IMR-90 (cell line): Measurements from ENCODE around the gene TBX15. TPM values are rescaled to one million over a fixed set of nuclear protein-coding genes. Genes with fewer than 3 reads are reported as not detected.

Experiments used
- ATAC-seq: fragments of 200-7000 bp; cut with Tn5 transposase; 2 replicates; pipeline ENCODE4 v1.9.1; 2020; ENCODE audit warnings: low read depth, mild to moderate bottlenecking, moderate library complexity
- BruUV-seq: library from RNA; stranded (reverse); fragments of 400-500 nt; replicated peaks from 2 replicates; lab custom pipeline; 2021; lab: Mats Ljungman, UMichigan
- CTCF ChIA-PET: fragments of 300-600 bp; formaldehyde crosslinking; extraction: SDS; loops from one replicate; lab custom pipeline; 2021; ENCODE audit warnings: antibody characterized with exemption; lab: Yijun Ruan, JAX
- POLR2A ChIA-PET: fragments of 300-600 bp; sonication (Branson Sonifier 250); formaldehyde crosslinking; loops from one replicate; lab custom pipeline; 2022; ENCODE audit warnings: antibody characterized with exemption; ENCODE audit not compliant: unreplicated experiment; lab: Charles Lee
- DNase-seq: peaks from one replicate; pipeline ENCODE4 v3.0.0; 2013
- H2AFZ ChIP-seq: replicated peaks from 2 replicates; pipeline ENCODE3; 2013; ENCODE audit warnings: low read length, mild to moderate bottlenecking; ENCODE audit not compliant: poor library complexity
- H2AK5ac ChIP-seq: 2 replicates; pipeline ENCODE4 v1.6.1; 2013; ENCODE audit warnings: low read depth, low read length, inconsistent platforms
- H2AK9ac ChIP-seq: replicated peaks from 2 replicates; pipeline ENCODE3; 2013; ENCODE audit warnings: mild to moderate bottlenecking, low read depth, low read length, moderate library complexity; ENCODE audit not compliant: poor library complexity
- H2BK120ac ChIP-seq: 2 replicates; pipeline ENCODE4 v1.6.1; 2013; ENCODE audit warnings: low read depth, low read length, inconsistent platforms
- H2BK15ac ChIP-seq: 3 replicates; pipeline ENCODE4 v1.6.1; 2013; ENCODE audit warnings: low read depth, low read length, inconsistent platforms
- H2BK20ac ChIP-seq: 2 replicates; pipeline ENCODE4 v1.6.1; 2013; ENCODE audit warnings: low read depth, mild to moderate bottlenecking, inconsistent platforms, low read length, moderate library complexity
- H2BK5ac ChIP-seq: 2 replicates; pipeline ENCODE4 v1.6.1; 2013; ENCODE audit warnings: mild to moderate bottlenecking, low read depth, low read length, inconsistent platforms; ENCODE audit not compliant: poor library complexity, severe bottlenecking
- H3K14ac ChIP-seq: replicated peaks from 2 replicates; pipeline ENCODE4 v1.6.1; 2013; ENCODE audit warnings: low read depth, low read length, inconsistent platforms
- H3K18ac ChIP-seq: 2 replicates; pipeline ENCODE4 v1.6.1; 2013; ENCODE audit warnings: low read depth, low read length, control low read depth
- H3K23ac ChIP-seq: 2 replicates; pipeline ENCODE4 v1.6.1; 2013; ENCODE audit warnings: low read depth, low read length, inconsistent platforms
- H3K27ac ChIP-seq: 2 replicates; pipeline ENCODE4 v1.5.1; 2013; ENCODE audit warnings: mild to moderate bottlenecking, control low read depth, low read length; ENCODE audit not compliant: insufficient read depth
- H3K27me3 ChIP-seq: 2 replicates; pipeline ENCODE4 v1.6.1; 2013; ENCODE audit warnings: low read length; ENCODE audit not compliant: control insufficient read depth, insufficient read depth
- H3K36me3 ChIP-seq: 2 replicates; pipeline ENCODE4 v1.6.1; 2013; ENCODE audit warnings: low read length, mixed read lengths; ENCODE audit not compliant: control insufficient read depth, insufficient read depth
- H3K4ac ChIP-seq: 2 replicates; pipeline ENCODE4 v1.6.1; 2013; ENCODE audit warnings: low read depth, low read length, inconsistent platforms
- H3K4me1 ChIP-seq: 2 replicates; pipeline ENCODE4 v1.6.1; 2013; ENCODE audit warnings: low read length, mixed read lengths; ENCODE audit not compliant: control insufficient read depth, insufficient read depth
- H3K4me2 ChIP-seq: 2 replicates; pipeline ENCODE4 v1.6.1; 2013; ENCODE audit warnings: low read depth, mild to moderate bottlenecking, control low read depth, low read length, moderate library complexity
- H3K4me3 ChIP-seq: 2 replicates; pipeline ENCODE4 v1.5.1; 2013; ENCODE audit warnings: low read depth, mild to moderate bottlenecking, control low read depth, low read length, moderate library complexity; ENCODE audit not compliant: insufficient read depth
- H3K56ac ChIP-seq: 2 replicates; pipeline ENCODE4 v1.6.1; 2013; ENCODE audit warnings: low read length, inconsistent platforms; ENCODE audit not compliant: insufficient read depth; ENCODE audit errors: extremely low read depth
- H3K79me1 ChIP-seq, 2 experiments: 2 replicates each; pipeline ENCODE4 v1.6.1; 2013; ENCODE audit warnings: low read length in 2 of 2, inconsistent platforms in 1 of 2, low read depth in 1 of 2
- H3K9ac ChIP-seq: 2 replicates; pipeline ENCODE4 v1.6.1; 2013; ENCODE audit warnings: low read depth, low read length, control low read depth
- H3K9me1 ChIP-seq: 2 replicates; pipeline ENCODE4 v1.6.1; 2013; ENCODE audit warnings: low read length, inconsistent platforms; ENCODE audit not compliant: insufficient read depth
- H3K9me3 ChIP-seq: 2 replicates; pipeline ENCODE4 v1.6.1; 2013; ENCODE audit warnings: low read length; ENCODE audit not compliant: control insufficient read depth, insufficient read depth
- H4K20me1 ChIP-seq: 2 replicates; pipeline ENCODE4 v1.6.1; 2013; ENCODE audit warnings: low read length, inconsistent platforms; ENCODE audit not compliant: insufficient read depth
- H4K5ac ChIP-seq: 2 replicates; pipeline ENCODE4 v1.6.1; 2013; ENCODE audit warnings: mild to moderate bottlenecking, low read depth, low read length, control low read depth
- H4K8ac ChIP-seq, 2 experiments: 2 replicates each; pipeline ENCODE4 v1.6.1; 2013; ENCODE audit warnings: low read depth in 2 of 2, low read length in 2 of 2, control low read depth in 1 of 2, inconsistent platforms in 1 of 2
- H4K91ac ChIP-seq: 2 replicates; pipeline ENCODE4 v1.6.1; 2013; ENCODE audit warnings: low read depth, low read length, inconsistent platforms; ENCODE audit not compliant: insufficient read depth
- USF2 ChIP-seq: fragments of 150-350 bp; IDR thresholded peaks from 2 replicates; pipeline ENCODE4 v1.6.1; 2017; ENCODE audit warnings: mild to moderate bottlenecking, antibody characterized with exemption, low read length, low read depth
- WGBS, 2 experiments: methylation state at CpG; one replicate each; pipeline versions ENCODE4 v1.1.5 to v1.1.7; 2013; ENCODE audit warnings: missing lambda C conversion rate in 2 of 2; ENCODE audit not compliant: insufficient read length in 1 of 2; ENCODE audit errors: extremely low coverage in 2 of 2; 5-methylcytosine and 5-hydroxymethylcytosine counted together
- dilution Hi-C: fragments of 300-500 bp; cut with HindIII; formaldehyde crosslinking; loops from one replicate; pipeline ENCODE4 v1.14.3; 2018; ENCODE audit warnings: low sequenced_read_pairs; ENCODE audit not compliant: unreplicated experiment
- in situ Hi-C: fragments of 300-500 bp; cut with MboI; formaldehyde crosslinking; loops from 3 replicates; pipeline ENCODE4 v1.14.3; 2019; ENCODE audit warnings: low sequenced_read_pairs, inconsistent platforms, mixed read lengths
- intact Hi-C: fragments of 100-400 bp; cut with micrococcal nuclease; formaldehyde crosslinking; loops from 2 replicates; pipeline ENCODE4 v1.10.0; 2022
- polyA plus RNA-seq, 3 experiments: library from polyadenylated mRNA; depleted of rRNA; stranded (reverse); fragments of >200 nt; gene quantifications; 2 replicates each; pipeline ENCODE4 v1.2.3, GENCODE V29; 2012; ENCODE audit warnings: low replicate concordance in 1 of 3
- total RNA-seq: library from RNA; depleted of rRNA; stranded (reverse); fragments of >200 nt; gene quantifications from 2 replicates; pipeline ENCODE4 v1.2.3, GENCODE V29; 2012

TBX15 gene
- total and polyA plus RNA-seq, 2 of the 4 experiments (the other 2 are of a cell fraction), result not detected

DNA sequence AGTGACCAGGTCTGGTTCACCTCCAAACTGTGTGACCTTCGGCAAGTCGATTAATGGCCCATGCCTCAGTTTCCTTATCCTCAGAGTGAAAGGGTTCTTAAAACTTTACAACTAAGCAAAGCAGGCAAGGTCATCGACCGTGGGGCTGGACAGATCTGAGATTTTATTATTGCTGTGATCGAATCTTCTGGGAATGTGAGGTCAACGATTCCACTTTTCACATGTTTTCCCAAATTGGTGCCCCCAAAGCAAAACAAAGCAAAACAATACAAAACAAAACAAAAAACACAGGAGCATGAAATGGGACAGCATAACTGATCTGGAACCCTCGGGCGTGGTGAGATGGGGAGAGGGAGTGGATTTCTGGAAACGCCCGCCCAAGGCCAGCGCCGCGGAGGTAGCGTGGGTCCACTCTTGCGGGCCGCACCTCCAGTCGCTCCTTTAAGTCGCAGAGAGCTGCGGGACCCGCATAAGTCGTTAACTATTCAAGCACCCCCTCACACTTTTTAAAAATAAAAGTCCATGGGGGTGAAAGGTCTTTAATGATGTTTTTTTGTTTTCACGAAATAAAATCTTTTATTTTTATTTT, 4.2 kb upstream of the TBX15 start:
- H3K4me3 ChIP-seq, result no peak overlapping the region
- H3K27me3 ChIP-seq, result peaks cover 97% of the 10 kb centered on the region
- peaks cover 24% of the 10 kb centered on the region for H3K9me3 ChIP-seq
- H2AFZ ChIP-seq, result no peak overlapping the region
- no peaks in the 10 kb centered on the region for H4K20me1 ChIP-seq
- H3K56ac ChIP-seq, result no peak overlapping the region
- H3K14ac ChIP-seq, result no peak overlapping the region
- TF ChIP-seq USF2, result no peak
- H4K8ac ChIP-seq, result no peak overlapping the region
- dilution Hi-C loops (no loop called here), in situ Hi-C loops (no loop called here), intact Hi-C loops (no loop called here)
- no peak overlapping the region for H3K9ac ChIP-seq
- no peak overlapping the region for H2BK5ac ChIP-seq
- no peak overlapping the region for H3K23ac ChIP-seq
- no peak overlapping the region for H2BK15ac ChIP-seq
- DNase-seq (no peak), ATAC-seq (no peak)
- WGBS, 2 experiments, result no CpG with 5 or more reads among the region's 22 CpGs
- POLR2A ChIA-PET, result no interaction called here
- no peaks in the 10 kb centered on the region for H3K4me1 ChIP-seq
- no peak overlapping the region for H3K27ac ChIP-seq
- no peak overlapping the region for H2BK120ac ChIP-seq
- H3K79me1 ChIP-seq, result no peaks in the 10 kb centered on the region
- H2BK20ac ChIP-seq, result no peak overlapping the region
- no peak overlapping the region for H2AK9ac ChIP-seq
- H3K4ac ChIP-seq, result no peak overlapping the region
- H3K36me3 ChIP-seq, result no peaks in the 10 kb centered on the region
- no peak overlapping the region for H3K4me2 ChIP-seq
- no peaks in the 10 kb centered on the region for H3K9me1 ChIP-seq
- CTCF ChIA-PET, result no interaction called here
- no peak overlapping the region for H2AK5ac ChIP-seq
- no peak overlapping the region for H4K5ac ChIP-seq
- no peak overlapping the region for H4K91ac ChIP-seq
- no peak overlapping the region for H3K18ac ChIP-seq
- no TSS peak for BruUV-seq
